GM12873 (cell line): ENCODE results near the gene C1orf105.

Source experiments
- TF ChIP-seq, protein P1 (sequence below): IDR thresholded peaks from 2 replicates; pipeline ENCODE4 v1.5.1; 2012; ENCODE audit warnings: low read depth, mild to moderate bottlenecking, moderate library complexity, low read length, control low read depth; ENCODE audit not compliant: insufficient read depth; ENCODE audit errors: missing control alignments

C1orf105 gene

DNA sequence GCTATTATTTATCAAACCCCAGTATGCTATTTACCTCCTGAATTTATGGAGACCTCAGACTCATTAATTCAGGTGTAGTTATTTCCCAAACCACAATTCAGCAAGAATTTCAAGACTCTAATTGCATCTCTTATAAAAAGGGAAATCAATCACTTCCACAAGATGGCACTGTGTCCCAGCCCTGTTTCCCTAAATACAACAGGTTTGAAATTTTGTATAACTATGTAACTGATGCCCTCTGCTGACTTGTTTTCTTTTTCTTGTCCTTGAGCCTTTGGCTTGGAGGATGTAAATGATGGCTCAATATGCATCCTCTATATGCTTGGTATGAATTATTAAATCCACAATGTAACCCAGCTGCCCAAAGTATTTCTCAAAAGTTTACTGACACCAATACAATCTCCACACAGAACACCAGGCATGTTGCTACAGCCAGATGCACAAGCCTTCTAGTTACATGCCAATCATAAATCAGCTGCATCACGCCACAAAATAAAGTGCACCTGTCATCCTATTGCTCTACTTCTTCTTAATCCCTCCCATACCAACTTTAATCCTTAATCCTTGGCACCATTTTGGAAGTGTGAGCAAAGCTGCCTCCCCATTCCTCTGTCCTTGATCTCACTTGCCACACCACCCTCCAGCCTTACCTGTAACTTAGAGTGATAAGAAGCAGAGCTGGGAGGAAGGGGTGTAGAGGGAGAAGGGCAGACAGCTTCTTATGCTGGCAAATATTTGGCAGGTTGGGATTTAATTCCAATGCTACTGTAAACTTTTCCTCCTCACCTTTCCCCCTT is 9.0 kb downstream of the C1orf105 start:
- TF ChIP-seq, protein P1, sequence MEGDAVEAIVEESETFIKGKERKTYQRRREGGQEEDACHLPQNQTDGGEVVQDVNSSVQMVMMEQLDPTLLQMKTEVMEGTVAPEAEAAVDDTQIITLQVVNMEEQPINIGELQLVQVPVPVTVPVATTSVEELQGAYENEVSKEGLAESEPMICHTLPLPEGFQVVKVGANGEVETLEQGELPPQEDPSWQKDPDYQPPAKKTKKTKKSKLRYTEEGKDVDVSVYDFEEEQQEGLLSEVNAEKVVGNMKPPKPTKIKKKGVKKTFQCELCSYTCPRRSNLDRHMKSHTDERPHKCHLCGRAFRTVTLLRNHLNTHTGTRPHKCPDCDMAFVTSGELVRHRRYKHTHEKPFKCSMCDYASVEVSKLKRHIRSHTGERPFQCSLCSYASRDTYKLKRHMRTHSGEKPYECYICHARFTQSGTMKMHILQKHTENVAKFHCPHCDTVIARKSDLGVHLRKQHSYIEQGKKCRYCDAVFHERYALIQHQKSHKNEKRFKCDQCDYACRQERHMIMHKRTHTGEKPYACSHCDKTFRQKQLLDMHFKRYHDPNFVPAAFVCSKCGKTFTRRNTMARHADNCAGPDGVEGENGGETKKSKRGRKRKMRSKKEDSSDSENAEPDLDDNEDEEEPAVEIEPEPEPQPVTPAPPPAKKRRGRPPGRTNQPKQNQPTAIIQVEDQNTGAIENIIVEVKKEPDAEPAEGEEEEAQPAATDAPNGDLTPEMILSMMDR: peak; percentile 59

DNA sequence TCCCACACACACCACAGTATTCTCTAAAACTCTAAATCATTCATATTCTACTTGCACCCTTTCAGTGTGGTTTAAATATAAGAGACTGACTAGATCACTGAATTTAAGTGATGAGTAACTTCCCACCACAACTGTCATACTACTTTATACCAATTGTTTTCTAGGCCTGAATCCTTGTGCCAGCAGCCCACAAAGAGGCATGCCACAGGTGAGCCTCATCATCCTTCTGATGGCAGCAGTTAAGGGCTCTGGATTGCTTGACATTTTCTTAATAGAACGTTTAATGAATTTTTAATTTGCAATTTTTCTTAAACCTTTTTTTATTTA is 9.6 kb downstream of the C1orf105 start:
- TF ChIP-seq, protein P1: no peak

DNA sequence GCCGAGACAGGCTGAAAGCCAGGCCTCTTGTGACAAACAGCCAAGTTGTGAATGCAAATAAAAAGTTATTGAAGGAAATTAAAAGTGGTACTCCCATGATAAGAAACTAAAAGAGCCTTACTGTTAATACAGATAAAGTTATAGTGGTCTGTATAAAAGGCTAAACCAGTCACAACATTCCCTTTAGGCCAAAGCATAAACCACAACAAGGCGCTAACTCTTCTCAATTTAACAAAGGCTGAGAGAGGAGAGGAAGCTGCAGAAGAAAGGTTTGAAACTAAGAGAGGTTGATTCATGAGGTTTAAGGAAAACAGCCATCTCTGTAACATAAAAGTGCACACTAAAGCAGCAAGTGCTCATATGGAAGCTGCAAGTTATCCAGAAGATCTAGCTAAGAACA is 10.7 kb downstream of the C1orf105 start:
- TF ChIP-seq, protein P1: no peak

DNA sequence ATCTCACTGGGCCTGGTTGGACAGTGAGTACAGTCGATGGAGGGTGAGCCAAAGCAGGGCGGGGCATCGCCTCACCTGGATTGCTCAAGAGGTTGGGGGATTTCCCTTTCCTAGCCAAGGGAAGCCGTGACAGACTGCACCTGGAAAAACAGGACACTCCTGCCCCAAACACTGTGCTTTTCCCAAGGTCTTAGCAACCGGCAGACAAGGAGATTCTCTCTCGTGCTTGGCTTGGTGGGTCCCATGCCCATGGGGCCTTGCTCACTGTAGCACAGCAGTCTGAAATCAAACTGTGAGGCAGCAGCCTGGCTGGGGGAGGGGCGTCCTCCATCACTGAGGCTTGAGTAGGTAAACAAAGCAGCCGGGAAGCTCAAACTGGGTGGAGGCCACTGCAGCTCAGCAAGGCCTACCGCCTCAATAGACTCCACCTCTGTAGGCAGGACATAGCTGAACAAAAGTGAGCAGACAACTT is 11.3 kb downstream of the C1orf105 start:
- TF ChIP-seq, protein P1: no peak

DNA sequence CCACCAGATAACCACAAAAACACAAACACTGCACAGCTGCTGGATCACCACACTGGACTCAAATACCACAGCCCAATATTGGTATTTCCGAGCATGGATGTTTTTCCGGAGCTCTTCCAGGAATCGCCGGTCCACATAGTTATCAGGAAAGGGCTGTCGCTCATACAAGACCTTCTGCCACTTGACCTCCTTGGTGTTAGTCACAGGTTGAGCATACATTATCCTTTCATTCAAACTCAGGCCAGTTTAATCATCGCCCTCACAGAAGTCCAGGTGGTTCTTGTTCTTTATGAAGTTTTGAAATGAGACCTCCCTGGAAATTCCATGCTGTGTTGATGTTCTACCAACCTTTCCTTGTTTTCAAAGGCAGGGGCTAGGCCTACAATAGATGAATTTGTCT is 21.9 kb downstream of the C1orf105 start:
- TF ChIP-seq, protein P1: no peak

DNA sequence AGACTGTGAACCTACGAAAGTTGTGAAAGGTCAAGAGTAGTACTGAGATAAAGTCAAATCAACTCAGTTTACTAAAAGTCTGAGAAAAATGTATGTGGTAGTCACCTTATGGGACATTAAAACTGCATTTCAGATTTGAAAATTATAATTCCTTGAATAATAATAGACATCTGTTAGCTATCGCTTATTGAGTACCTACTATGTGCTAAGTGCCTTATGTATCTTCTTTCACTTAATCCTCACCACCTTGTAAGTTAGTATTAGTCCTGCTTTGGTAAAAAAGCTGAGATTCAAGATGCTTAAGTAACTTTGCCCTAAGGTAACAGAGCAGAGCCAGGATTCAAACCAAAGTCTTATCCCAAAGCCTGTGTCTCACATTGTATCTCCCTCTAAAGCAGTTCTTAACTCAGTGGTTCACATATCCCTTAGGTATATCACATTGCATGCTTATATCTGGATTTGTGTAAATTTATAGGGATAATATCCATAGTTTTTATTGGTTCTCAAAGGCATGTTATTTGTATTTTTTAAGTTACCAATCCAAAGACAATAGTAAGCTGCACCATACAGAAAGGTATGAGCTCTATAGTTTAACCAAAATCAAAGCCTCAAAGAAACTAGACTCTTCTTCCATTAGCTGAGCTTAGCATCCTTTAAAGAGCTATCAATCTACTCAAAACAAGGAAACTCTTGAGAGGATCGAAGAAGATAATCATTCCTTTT is 22.5 kb downstream of the C1orf105 start:
- TF ChIP-seq, protein P1: no peak

DNA sequence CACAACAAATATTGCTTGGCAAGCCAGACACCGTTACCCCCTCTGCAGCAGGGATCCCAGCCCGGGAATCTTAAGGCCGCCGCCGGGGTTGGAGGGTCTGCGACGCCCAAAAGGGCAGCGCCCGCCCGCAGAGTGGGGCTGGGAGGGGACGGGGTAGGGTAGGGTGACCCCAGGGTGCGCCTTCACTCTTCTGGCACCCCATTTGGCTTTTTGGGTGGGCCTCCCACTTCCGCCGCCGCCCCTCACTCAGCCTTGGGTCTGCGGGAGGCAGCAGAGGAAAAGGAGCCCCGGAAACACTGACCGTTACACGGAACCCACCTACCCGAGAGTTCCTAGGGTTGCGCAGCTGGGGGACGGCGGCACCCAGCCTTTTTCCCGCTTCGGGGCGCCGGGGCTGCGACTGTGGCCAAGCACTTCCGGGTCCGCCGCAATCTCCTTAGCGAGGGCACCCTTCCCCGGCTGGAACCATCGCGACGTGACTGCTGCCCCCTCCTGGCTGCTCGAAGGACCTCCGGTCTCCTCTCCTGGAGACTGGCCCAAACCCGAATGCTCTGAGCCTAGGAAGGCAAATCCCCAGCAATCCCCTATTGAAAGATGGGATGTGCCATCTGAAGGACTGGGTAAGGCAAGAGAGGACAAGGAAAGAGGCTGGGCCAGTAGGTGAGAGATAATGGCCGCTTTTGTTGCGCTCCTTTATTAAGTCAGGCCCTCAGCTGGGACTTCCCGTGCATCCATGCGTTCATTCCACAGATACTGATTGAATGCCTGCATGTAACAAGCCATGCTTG is 23.4 kb downstream of the C1orf105 start, which contains the start of gene PIGC:
Gene PIGC (minus strand): TSS at position 404 of the 788 bp plus-strand sequence. CDS start 1,447 bp downstream, outside the sequence.
- TF ChIP-seq, protein P1: peak; percentile 92
